HFF-Myc (cell line): Measurements from ENCODE around the gene NRP1.

Source experiments
- DNase-seq: peaks from one replicate; pipeline ENCODE4 v3.0.0-alpha.2; 2011; ENCODE audit warnings: low read depth; ENCODE audit errors: extremely low read depth
- H3K4me3 ChIP-seq: replicated peaks from 2 replicates; pipeline ENCODE4 v1.5.1; 2011; ENCODE audit warnings: low read depth, mild to moderate bottlenecking, control low read depth, low read length
- CTCF ChIP-seq: IDR thresholded peaks from 2 replicates; pipeline ENCODE4 v1.5.1; 2012; ENCODE audit warnings: mild to moderate bottlenecking, low read depth, low read length, control low read depth; ENCODE audit errors: missing control alignments

Gene NRP1

GRCh38 chr10:33215154-33215553 lies 119.3 kb downstream of the NRP1 start:
- TF ChIP-seq CTCF = no peak
- DNase-seq = no peak
- no peak overlapping the region for H3K4me3 ChIP-seq

- H3K4me3 ChIP-seq = no peak overlapping the region
- no peak for TF ChIP-seq CTCF
These were observed 120.3 kb downstream of the NRP1 start for GRCh38 chr10:33214174-33214573.

GRCh38 chr10:33212061-33212748 lies 122.3 kb downstream of the NRP1 start:
- DNase-seq = no peak
- TF ChIP-seq CTCF = no peak
- no peak overlapping the region for H3K4me3 ChIP-seq

More at GRCh38 chr10:33214174-33214573, 120.3 kb downstream of the NRP1 start:
- DNase-seq = no peak

GRCh38 chr10:33211106-33211878 lies 123.2 kb downstream of the NRP1 start:
- H3K4me3 ChIP-seq = no peak overlapping the region
- no peak for TF ChIP-seq CTCF
- peak; percentile 36 for DNase-seq

GRCh38 chr10:33209802-33210201 lies 124.7 kb downstream of the NRP1 start:
- no peak for DNase-seq
- TF ChIP-seq CTCF = no peak
- H3K4me3 ChIP-seq = no peak overlapping the region

GRCh38 chr10:33208166-33208565 lies 126.3 kb downstream of the NRP1 start:
- TF ChIP-seq CTCF = no peak
- H3K4me3 ChIP-seq = no peak overlapping the region
- DNase-seq = no peak

- H3K4me3 ChIP-seq = no peak overlapping the region
- no peak for TF ChIP-seq CTCF
- no peak for DNase-seq
These were observed 130.4 kb downstream of the NRP1 start for GRCh38 chr10:33204031-33204430.
